Activated T-cell treated with anti-CD3 and anti-CD28 coated beads, Interleukin-2, amount 50 U/mL, for 4 hours (primary cell): Measurements from ENCODE around the gene KLF2. TPM values are rescaled to one million over a fixed set of nuclear protein-coding genes. Genes with fewer than 3 reads are reported as not detected.
A peak's percentile ranks its signal among the peaks of the same experiment; 100 is the strongest.
"Not testable (repeated sequence)": the region's sequence is repeated elsewhere in the genome, so short reads cannot be mapped to it uniquely, and the experiment has no call there.

Source experiments
- ATAC-seq, 2 donors: fragments of 200-7000 bp; cut with Tn5 transposase; one replicate each; pipeline ENCODE4 v1.10.0; 2021
- DNase-seq: peaks from one replicate; pipeline ENCODE4 v3.0.0-alpha.2; 2020
- H3K27me3 Mint-ChIP-seq: one replicate; pipeline ENCODE4 v1.8.0; 2021; ENCODE audit warnings: low read depth, mixed read lengths
- H3K36me3 Mint-ChIP-seq: one replicate; pipeline ENCODE4 v1.8.0; 2022; ENCODE audit warnings: mixed read lengths; ENCODE audit not compliant: insufficient read depth
- H3K4me1 Mint-ChIP-seq: one replicate; pipeline ENCODE4 v1.8.0; 2021; ENCODE audit warnings: low read depth, mixed read lengths
- H3K4me3 Mint-ChIP-seq: one replicate; pipeline ENCODE4 v1.8.0; 2021; ENCODE audit warnings: mild to moderate bottlenecking, moderate library complexity, mixed read lengths
- H3K9me3 Mint-ChIP-seq: one replicate; pipeline ENCODE4 v1.8.0; 2021; ENCODE audit warnings: mixed read lengths
- total RNA-seq, 3 donors: library from RNA; stranded (reverse); gene quantifications; one replicate each; pipeline ENCODE4 v1.2.1, GENCODE V29; 2021

KLF2 gene
- total RNA-seq, 3 donors from 2014 or later, result 1.4 to 2.5 (median 2.4) TPM

DNA sequence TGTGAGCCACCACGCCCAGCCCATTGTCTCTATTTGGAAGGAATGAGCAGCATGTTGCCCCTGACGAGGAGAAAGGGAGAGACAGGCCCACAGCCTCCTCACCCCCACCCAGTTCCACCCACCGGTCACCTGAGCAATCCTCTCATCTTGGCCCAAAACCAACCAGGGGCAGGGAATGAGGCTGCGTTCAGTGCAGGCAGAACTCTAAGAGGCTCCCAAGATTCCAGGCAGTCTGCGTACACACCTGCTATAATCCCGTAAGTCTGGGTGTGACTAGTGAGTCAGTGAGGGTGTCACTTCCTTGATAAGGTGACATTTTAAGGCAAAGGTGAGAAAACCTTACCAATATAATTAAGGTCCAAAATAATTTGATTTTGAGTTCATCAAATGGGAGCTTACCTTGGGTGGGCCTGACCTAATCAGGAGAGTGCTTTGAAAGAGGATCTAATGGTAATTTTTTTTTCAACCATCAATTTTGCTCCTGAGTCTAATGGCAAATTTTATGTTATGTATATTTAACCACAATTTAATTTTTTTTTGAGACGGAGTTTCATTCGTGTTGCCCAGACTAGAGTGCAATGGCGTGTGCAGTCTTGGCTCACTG lies 26.9 kb upstream of the KLF2 start:
- Mint-ChIP-seq H3K36me3 (no peaks in the 10 kb centered on the region), H3K4me3 (no peak overlapping the region), H3K9me3 (no peaks in the 10 kb centered on the region), H3K27me3 (peaks cover 2% of the 10 kb centered on the region), H3K4me1 (no peaks in the 10 kb centered on the region)
- no peak for DNase-seq
- no peak for ATAC-seq

DNA sequence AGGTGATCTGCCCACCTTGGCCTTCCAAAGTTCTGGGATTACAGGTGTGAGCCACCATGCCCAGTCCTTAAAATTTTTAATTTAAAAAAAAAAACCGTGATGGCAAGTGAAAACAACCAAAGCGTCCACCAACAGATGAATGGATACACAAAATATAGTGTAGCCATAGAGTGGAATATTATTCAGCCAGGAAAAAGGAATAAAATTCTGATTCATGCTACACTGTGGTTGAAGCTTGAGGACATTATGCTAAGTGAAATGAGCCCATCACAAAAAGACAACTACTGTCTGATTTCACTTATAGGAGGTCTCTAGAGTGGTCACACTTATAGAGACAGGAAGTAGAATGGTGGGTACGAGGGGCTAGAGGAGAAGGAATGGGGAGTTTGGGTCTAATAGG lies 26.3 kb upstream of the KLF2 start:
- no peaks in the 10 kb centered on the region for H3K4me1 Mint-ChIP-seq

DNA sequence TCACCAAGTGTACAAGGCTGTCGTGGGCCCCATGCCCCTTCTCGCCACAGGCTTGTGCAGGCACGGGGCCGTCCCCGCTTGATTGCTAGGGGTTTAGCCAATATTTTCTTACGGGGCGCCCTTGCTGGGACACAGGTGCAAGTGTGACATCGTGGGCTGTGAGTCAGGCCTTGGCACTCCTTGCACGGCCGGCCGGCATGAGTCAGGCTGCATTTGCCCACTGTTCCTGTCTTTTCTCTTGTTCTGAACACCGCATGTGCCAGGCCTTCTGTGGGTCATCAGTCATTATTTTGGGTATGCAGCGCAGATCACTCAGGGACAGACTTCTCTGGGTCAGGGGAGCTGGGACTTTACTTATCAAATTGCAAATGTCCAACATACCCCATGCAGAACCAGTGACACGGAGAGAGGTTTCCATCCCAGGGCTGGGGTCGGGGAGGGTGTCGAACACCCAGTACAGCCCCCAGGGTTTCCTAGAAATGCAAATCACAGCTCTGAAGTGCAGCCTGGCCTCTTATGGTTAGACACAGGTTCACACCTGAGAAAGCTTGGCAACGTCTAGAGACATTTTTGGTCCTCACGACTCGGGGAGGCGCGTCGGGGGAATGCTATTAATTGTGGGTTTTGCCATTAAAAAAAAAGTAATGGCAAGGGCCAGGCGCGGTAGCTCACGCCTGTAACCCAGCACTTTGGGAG lies 22.5 kb upstream of the KLF2 start:
- Mint-ChIP-seq H3K4me1 (no peaks in the 10 kb centered on the region), H3K4me3 (no peak overlapping the region), H3K27me3 (no peaks in the 10 kb centered on the region), H3K9me3 (no peaks in the 10 kb centered on the region), H3K36me3 (no peaks in the 10 kb centered on the region)
- DNase-seq, result no peak
- ATAC-seq, result no peak

More for the DNA sequence above, 26.3 kb upstream of the KLF2 start:
- H3K36me3 Mint-ChIP-seq, result no peaks in the 10 kb centered on the region
- no peak for ATAC-seq
- peaks cover 1% of the 10 kb centered on the region for H3K27me3 Mint-ChIP-seq
- no peaks in the 10 kb centered on the region for H3K9me3 Mint-ChIP-seq
- no peak overlapping the region for H3K4me3 Mint-ChIP-seq
- DNase-seq, result no peak

DNA sequence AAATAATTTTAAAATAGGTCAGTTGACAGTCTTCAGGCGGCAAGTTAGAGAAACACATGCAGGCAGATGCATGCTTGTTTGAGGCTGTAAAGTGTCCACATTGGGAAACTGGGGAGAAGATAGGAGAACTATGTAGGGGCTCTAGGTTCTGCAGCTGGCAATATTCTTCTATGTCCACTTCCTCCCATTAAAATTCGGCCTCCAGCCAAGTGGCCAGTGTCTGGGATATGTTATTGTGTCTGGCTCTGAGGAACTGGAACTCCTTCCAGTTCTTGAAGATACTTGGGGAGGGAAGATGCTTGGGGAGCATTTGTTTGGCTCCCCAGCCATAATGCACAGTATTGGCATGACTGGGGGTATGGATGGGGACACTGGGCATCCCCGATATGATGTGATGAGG lies 20.9 kb upstream of the KLF2 start:
- DNase-seq (no peak), ATAC-seq (no peak)
- Mint-ChIP-seq H3K4me3 (no peak overlapping the region), H3K36me3 (no peaks in the 10 kb centered on the region), H3K9me3 (no peaks in the 10 kb centered on the region), H3K27me3 (no peaks in the 10 kb centered on the region), H3K4me1 (no peaks in the 10 kb centered on the region)

DNA sequence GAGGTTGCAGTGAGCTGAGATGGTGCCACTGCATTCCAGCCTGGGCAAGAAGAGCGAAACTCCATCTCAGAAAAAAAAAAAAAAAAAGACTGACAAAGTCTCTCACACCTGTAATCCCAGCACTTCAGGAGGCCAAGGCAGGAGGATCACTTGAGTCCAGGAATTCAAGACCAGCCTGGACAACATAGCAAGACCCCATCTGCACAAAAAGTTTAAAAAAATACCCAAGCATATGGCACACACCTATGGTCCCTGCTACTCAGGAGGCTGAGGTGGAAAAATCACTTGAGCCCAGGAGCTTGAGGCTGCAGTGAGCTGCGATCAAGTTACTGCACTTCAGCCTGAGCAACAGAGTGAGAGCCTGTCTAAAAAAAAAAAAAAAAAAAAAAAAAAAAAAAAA lies 20.1 kb upstream of the KLF2 start:
- not testable (repeated sequence) for DNase-seq, ATAC-seq, H3K36me3 Mint-ChIP-seq, H3K4me3 Mint-ChIP-seq, H3K9me3 Mint-ChIP-seq, H3K4me1 Mint-ChIP-seq, H3K27me3 Mint-ChIP-seq

GRCh38 chr19:16305060-16305459 lies 19.6 kb upstream of the KLF2 start:
- H3K4me3 Mint-ChIP-seq, DNase-seq, H3K4me1 Mint-ChIP-seq, H3K27me3 Mint-ChIP-seq, H3K36me3 Mint-ChIP-seq, ATAC-seq, H3K9me3 Mint-ChIP-seq: not testable (repeated sequence)

- Mint-ChIP-seq H3K9me3 (no peaks in the 10 kb centered on the region), H3K27me3 (no peaks in the 10 kb centered on the region), H3K36me3 (no peaks in the 10 kb centered on the region), H3K4me1 (no peaks in the 10 kb centered on the region), H3K4me3 (no peak overlapping the region)
- ATAC-seq (no peak), DNase-seq (no peak)
Observed at GRCh38 chr19:16306728-16307402, 17.8 kb upstream of the KLF2 start.

DNA sequence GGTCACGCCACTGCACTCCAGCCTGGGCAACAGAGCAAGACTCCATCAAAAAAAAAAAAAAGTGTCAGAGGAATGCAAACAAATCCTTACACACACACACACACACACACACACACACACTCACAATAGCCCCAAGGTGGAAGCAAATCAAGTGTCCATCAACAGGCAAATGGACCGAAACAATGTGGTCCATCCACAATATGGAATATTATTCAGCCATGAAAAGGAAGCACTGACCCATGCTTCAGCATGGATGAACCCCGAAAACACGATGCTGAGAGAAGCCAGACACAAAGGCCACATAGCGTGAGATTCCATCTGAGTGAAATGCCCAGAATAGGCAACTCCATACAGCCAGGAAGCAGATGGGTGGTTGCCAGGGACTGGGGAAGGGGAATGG lies 16.5 kb upstream of the KLF2 start:
- Mint-ChIP-seq H3K9me3 (no peaks in the 10 kb centered on the region), H3K36me3 (no peaks in the 10 kb centered on the region), H3K4me1 (no peaks in the 10 kb centered on the region), H3K27me3 (no peaks in the 10 kb centered on the region), H3K4me3 (no peak overlapping the region)
- no peak for ATAC-seq
- DNase-seq, result no peak

GRCh38 chr19:16309643-16310042 lies 15.0 kb upstream of the KLF2 start:
- no peak for ATAC-seq
- no peaks in the 10 kb centered on the region for H3K9me3 Mint-ChIP-seq
- no peaks in the 10 kb centered on the region for H3K36me3 Mint-ChIP-seq
- no peak overlapping the region for H3K4me3 Mint-ChIP-seq
- no peak for DNase-seq
- no peaks in the 10 kb centered on the region for H3K27me3 Mint-ChIP-seq
- H3K4me1 Mint-ChIP-seq, result no peaks in the 10 kb centered on the region

- DNase-seq (no peak), ATAC-seq (no peak)
- H3K4me1 Mint-ChIP-seq, result peaks cover 9% of the 10 kb centered on the region
- H3K36me3 Mint-ChIP-seq, result no peaks in the 10 kb centered on the region
- H3K9me3 Mint-ChIP-seq, result no peaks in the 10 kb centered on the region
- H3K4me3 Mint-ChIP-seq, result no peak overlapping the region
- no peaks in the 10 kb centered on the region for H3K27me3 Mint-ChIP-seq
Observed at GRCh38 chr19:16315825-16316505, 8.7 kb upstream of the KLF2 start.

- DNase-seq (no peak), ATAC-seq (no peak)
- Mint-ChIP-seq H3K9me3 (no peaks in the 10 kb centered on the region), H3K4me3 (no peak overlapping the region), H3K4me1 (peaks cover 9% of the 10 kb centered on the region), H3K36me3 (no peaks in the 10 kb centered on the region), H3K27me3 (no peaks in the 10 kb centered on the region)
Observed at GRCh38 chr19:16316506-16316882, 8.1 kb upstream of the KLF2 start.

DNA sequence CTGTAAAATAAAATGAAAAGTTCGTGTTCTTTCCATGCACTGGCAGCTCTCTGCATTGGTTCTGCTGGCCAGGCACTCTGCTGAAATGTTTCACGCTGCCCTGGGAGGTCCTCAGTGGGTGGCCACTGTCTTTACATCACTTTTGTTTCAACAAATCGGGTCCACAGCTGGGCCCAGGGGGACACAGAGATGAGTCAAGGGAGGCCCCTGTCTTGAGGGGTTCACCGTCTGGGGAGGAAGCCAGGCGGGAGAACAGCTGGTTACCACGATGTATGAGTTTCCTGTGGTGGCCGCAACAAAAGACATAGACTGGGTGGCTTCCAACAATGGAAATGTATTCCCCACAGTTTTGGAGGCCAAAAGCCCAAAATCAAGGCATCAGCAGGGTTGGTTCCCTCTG lies 5.1 kb upstream of the KLF2 start:
- Mint-ChIP-seq H3K27me3 (no peaks in the 10 kb centered on the region), H3K4me3 (no peak overlapping the region), H3K4me1 (peaks cover 22% of the 10 kb centered on the region), H3K36me3 (no peaks in the 10 kb centered on the region), H3K9me3 (no peaks in the 10 kb centered on the region)
- DNase-seq (no peak), ATAC-seq (no peak)

DNA sequence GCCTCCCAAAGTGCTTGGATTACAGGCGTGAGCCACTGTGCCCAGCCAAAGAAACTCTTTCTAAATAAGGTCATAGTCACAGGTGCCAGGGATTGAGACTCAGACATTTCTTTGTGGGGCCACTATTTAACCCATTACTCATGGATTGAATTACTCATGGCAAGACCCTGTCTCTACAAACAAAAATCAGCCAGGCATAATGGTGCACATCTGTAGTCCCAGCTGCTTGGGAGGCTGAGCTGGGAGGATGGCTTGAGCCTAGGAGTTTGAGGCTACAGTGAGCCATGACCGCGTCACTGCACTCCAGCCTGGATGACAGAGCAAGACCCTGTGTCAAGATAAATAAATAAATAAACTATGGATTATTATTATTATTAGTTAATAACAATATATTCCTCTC lies 3.6 kb upstream of the KLF2 start:
- Mint-ChIP-seq H3K4me1 (peaks cover 20% of the 10 kb centered on the region), H3K27me3 (no peaks in the 10 kb centered on the region), H3K9me3 (no peaks in the 10 kb centered on the region), H3K4me3 (no peak overlapping the region), H3K36me3 (peaks cover under 1% of the 10 kb centered on the region)
- DNase-seq, result no peak
- no peak for ATAC-seq

DNA sequence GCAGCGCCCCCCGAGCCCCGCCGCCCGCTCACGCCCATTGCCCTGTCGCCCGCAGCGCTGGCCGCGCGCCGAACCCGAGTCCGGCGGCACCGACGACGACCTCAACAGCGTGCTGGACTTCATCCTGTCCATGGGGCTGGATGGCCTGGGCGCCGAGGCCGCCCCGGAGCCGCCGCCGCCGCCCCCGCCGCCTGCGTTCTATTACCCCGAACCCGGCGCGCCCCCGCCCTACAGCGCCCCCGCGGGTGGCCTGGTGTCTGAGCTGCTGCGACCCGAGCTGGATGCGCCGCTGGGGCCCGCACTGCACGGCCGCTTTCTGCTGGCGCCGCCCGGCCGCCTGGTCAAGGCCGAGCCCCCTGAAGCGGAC lies 518 bp downstream of the KLF2 start:
- Mint-ChIP-seq H3K4me3 (peak overlapping the region; percentile 31), H3K9me3 (no peaks in the 10 kb centered on the region), H3K27me3 (no peaks in the 10 kb centered on the region), H3K4me1 (peaks cover 55% of the 10 kb centered on the region), H3K36me3 (peaks cover 11% of the 10 kb centered on the region)
- peak; percentile 50 for DNase-seq
- ATAC-seq, result peak in 1 of 2 donors; percentile 5
